Gastrocnemius medialis (tissue), 4 donors: ENCODE data around the gene SORBS2. TPM values are rescaled to one million over a fixed set of nuclear protein-coding genes. Genes with fewer than 3 reads are reported as not detected.
"Not testable (repeated sequence)": the region's sequence is repeated elsewhere in the genome, so short reads cannot be mapped to it uniquely, and the experiment has no call there.

ENCODE experiments used
- ATAC-seq, 2 donors: fragments of 150-250 bp; one replicate each; pipeline ENCODE4 v1.9.1; 2016
- DNase-seq, 2 donors: peaks; one replicate each; pipeline ENCODE4 v3.0.0-alpha.2; 2019
- H3K27ac ChIP-seq, 4 donors: fragments of 200-600 bp; sonication (generic); 1 replicate in 1 of 4; 2 replicates in 3 of 4; pipeline ENCODE4 v1.5.1; 2016 to 2018; ENCODE audit warnings: mild to moderate bottlenecking in 2 of 4, moderate library complexity in 1 of 4
- H3K27me3 ChIP-seq, 3 donors: fragments of 200-600 bp; sonication (generic) in 2 of 3; 1 replicate in 1 of 3; 2 replicates in 2 of 3; pipeline versions ENCODE4 v1.5.1 to v1.6.0; 2016 to 2019; ENCODE audit warnings: mild to moderate bottlenecking in 1 of 3, moderate library complexity in 1 of 3
- H3K36me3 ChIP-seq, 2 donors: fragments of 200-600 bp; sonication (generic) in 1 of 2; one replicate each; pipeline ENCODE4 v1.5.1; 2017 to 2018
- H3K4me1 ChIP-seq, 2 donors: fragments of 200-600 bp; sonication (generic) in 1 of 2; one replicate each; pipeline ENCODE4 v1.5.1; 2016 to 2017; ENCODE audit warnings: mild to moderate bottlenecking in 2 of 2
- H3K4me3 ChIP-seq, 4 donors: fragments of 200-600 bp; sonication (generic) in 3 of 4; 1 replicate in 1 of 4; 2 replicates in 3 of 4; pipeline ENCODE4 v1.5.1; 2016 to 2019; ENCODE audit warnings: mild to moderate bottlenecking in 2 of 4
- H3K9me3 ChIP-seq, 3 donors: fragments of 200-600 bp; sonication (generic) in 2 of 3; 1 replicate in 1 of 3; 2 replicates in 2 of 3; pipeline ENCODE4 v1.5.1; 2016 to 2019
- CTCF ChIP-seq, 5 experiments: fragments of 450-650 bp in 3 of 5; fragments of 200-600 bp in 2 of 5; sonication (generic) in 2 of 5; IDR thresholded peaks in 4 of 5; conservative IDR thresholded peaks in 1 of 5; 1 replicate in 4 of 5; 2 replicates in 1 of 5; pipeline ENCODE4 v1.5.1; 2016 to 2019; ENCODE audit warnings: antibody characterized with exemption in 5 of 5, mild to moderate bottlenecking in 3 of 5, moderate library complexity in 3 of 5
- POLR2A ChIP-seq, 2 donors: fragments of 450-650 bp; IDR thresholded peaks; one replicate each; pipeline ENCODE4 v1.6.1; 2017; ENCODE audit warnings: antibody characterized with exemption in 2 of 2, mild to moderate bottlenecking in 2 of 2, moderate library complexity in 2 of 2
- in situ Hi-C, 4 donors: fragments of 200-750 bp; cut with MboI; loops; one replicate each; pipeline versions ENCODE4 v1.15.0 to v1.8.0; 2017; ENCODE audit warnings: low sequenced_read_pairs in 4 of 4
- intact Hi-C: fragments of 100-400 bp; cut with DNase I; formaldehyde crosslinking; loops from one replicate; pipeline ENCODE4 v1.15.1; 2023; ENCODE audit warnings: low total_unique reads
- total RNA-seq, 4 donors: library from RNA; depleted of rRNA; stranded (reverse); fragments of >200 nt; gene quantifications; one replicate each; pipeline versions ENCODE4 v1.1.0 to v1.2.3, GENCODE V29; 2016

SORBS2 gene
- total RNA-seq, 4 donors from 2014 or later = 15.3 to 64.5 (median 17.4) TPM

GRCh38 chr4:185718578-185719499, 93.2 kb downstream of the SORBS2 start:
- Histone ChIP-seq H3K27me3 (no peaks in the 10 kb centered on the region), H3K27ac (no peak overlapping the region), H3K9me3 (no peaks in the 10 kb centered on the region), H3K4me3 (no peak overlapping the region), H3K4me1 (no peaks in the 10 kb centered on the region), H3K36me3 (no peaks in the 10 kb centered on the region)
- no peak for TF ChIP-seq CTCF (IDR thresholded peaks at IDR 0.05 in 4 of 5, conservative IDR thresholded peaks at IDR 0.05 in 1 of 5)
- TF ChIP-seq POLR2A (IDR thresholded peaks at IDR 0.05) = no peak
- ATAC-seq = no peak
- DNase-seq = no peak
- in situ Hi-C loops = no loop called here
- intact Hi-C loops = no loop called here

GRCh38 chr4:185717377-185717741, 94.6 kb downstream of the SORBS2 start:
- intact Hi-C loops (no loop called here), in situ Hi-C loops (no loop called here)
- Histone ChIP-seq H3K27me3 (no peaks in the 10 kb centered on the region), H3K27ac (no peak overlapping the region), H3K4me1 (no peaks in the 10 kb centered on the region), H3K4me3 (no peak overlapping the region), H3K36me3 (no peaks in the 10 kb centered on the region), H3K9me3 (no peaks in the 10 kb centered on the region)
- no peak for ATAC-seq
- no peak for TF ChIP-seq POLR2A (IDR thresholded peaks at IDR 0.05)
- no peak for TF ChIP-seq CTCF (IDR thresholded peaks at IDR 0.05 in 4 of 5, conservative IDR thresholded peaks at IDR 0.05 in 1 of 5)
- no peak for DNase-seq

- no peaks in the 10 kb centered on the region for H3K36me3 ChIP-seq
- ATAC-seq (peak; percentile 26 to 39), DNase-seq (no peak)
- no peaks in the 10 kb centered on the region for H3K4me1 ChIP-seq
- TF ChIP-seq POLR2A (IDR thresholded peaks at IDR 0.05) = no peak
- TF ChIP-seq CTCF (IDR thresholded peaks at IDR 0.05 in 4 of 5, conservative IDR thresholded peaks at IDR 0.05 in 1 of 5) = no peak
- no peak overlapping the region for H3K4me3 ChIP-seq
- intact Hi-C loops = no loop called here
- in situ Hi-C loops = no loop called here
- H3K9me3 ChIP-seq = no peaks in the 10 kb centered on the region
- H3K27me3 ChIP-seq = no peaks in the 10 kb centered on the region
- peak overlapping the region in 1 of 4 donors; percentile 25 for H3K27ac ChIP-seq
Observed at GRCh38 chr4:185716577-185717376, 95.2 kb downstream of the SORBS2 start.

GRCh38 chr4:185716141-185716551, 95.8 kb downstream of the SORBS2 start:
- H3K9me3 ChIP-seq = no peaks in the 10 kb centered on the region
- no peak for ATAC-seq
- H3K27ac ChIP-seq = peak overlapping the region in 1 of 4 donors; percentile 25
- no peak for TF ChIP-seq POLR2A (IDR thresholded peaks at IDR 0.05)
- no peak for TF ChIP-seq CTCF (IDR thresholded peaks at IDR 0.05 in 4 of 5, conservative IDR thresholded peaks at IDR 0.05 in 1 of 5)
- in situ Hi-C loops = no loop called here
- H3K27me3 ChIP-seq = no peaks in the 10 kb centered on the region
- no peak for DNase-seq
- H3K36me3 ChIP-seq = no peaks in the 10 kb centered on the region
- intact Hi-C loops = no loop called here
- no peak overlapping the region for H3K4me3 ChIP-seq
- no peaks in the 10 kb centered on the region for H3K4me1 ChIP-seq

- H3K27ac ChIP-seq, ATAC-seq, intact Hi-C loops: not testable (repeated sequence)
Observed at GRCh38 chr4:185714524-185714923, 97.5 kb downstream of the SORBS2 start.

More at GRCh38 chr4:185714524-185714923, 97.5 kb downstream of the SORBS2 start:
- H3K36me3 ChIP-seq, H3K4me1 ChIP-seq, DNase-seq, H3K9me3 ChIP-seq, in situ Hi-C loops, H3K27me3 ChIP-seq, H3K4me3 ChIP-seq: not testable (repeated sequence)
